Stimulated activated CD4-positive, alpha-beta T cell treated with anti-CD3 and anti-CD28 coated beads, Interleukin-1b, Interleukin-23, amount 100 ng/mL, for 1 hour (primary cell): ENCODE data around the gene ZNF148.

Experiments used
- DNase-seq, 2 donors: peaks; one replicate each; pipeline ENCODE4 v3.0.0-alpha.2; 2020; ENCODE audit warnings: low read depth in 2 of 2

Gene ZNF148

GRCh38 chr3:125334675-125335560, 40.2 kb downstream of the ZNF148 start:
- no peak for DNase-seq

GRCh38 chr3:125332504-125332903, 42.6 kb downstream of the ZNF148 start:
- DNase-seq: no peak

GRCh38 chr3:125331243-125331642, 43.9 kb downstream of the ZNF148 start:
- DNase-seq: no peak

GRCh38 chr3:125326957-125327356, 48.2 kb downstream of the ZNF148 start:
- DNase-seq: no peak

- DNase-seq: no peak
Measured at GRCh38 chr3:125325746-125326145, 49.4 kb downstream of the ZNF148 start.

- no peak for DNase-seq
Measured at GRCh38 chr3:125324341-125324740, 50.8 kb downstream of the ZNF148 start.

GRCh38 chr3:125322917-125323316, 52.2 kb downstream of the ZNF148 start:
- DNase-seq: no peak

GRCh38 chr3:125322166-125322565, 53.0 kb downstream of the ZNF148 start:
- DNase-seq: no peak

GRCh38 chr3:125319765-125320164, 55.4 kb downstream of the ZNF148 start:
- no peak for DNase-seq

- DNase-seq: no peak
Measured at GRCh38 chr3:125318871-125319270, 56.3 kb downstream of the ZNF148 start.

GRCh38 chr3:125318167-125318865, 56.8 kb downstream of the ZNF148 start:
- no peak for DNase-seq

GRCh38 chr3:125317761-125318160, 57.4 kb downstream of the ZNF148 start:
- DNase-seq: no peak

- no peak for DNase-seq
Measured at GRCh38 chr3:125316949-125317348, 58.2 kb downstream of the ZNF148 start.

- DNase-seq: no peak
Measured at GRCh38 chr3:125316246-125316645, 58.9 kb downstream of the ZNF148 start.

- no peak for DNase-seq
Measured at GRCh38 chr3:125313060-125313635, 62.0 kb downstream of the ZNF148 start.

GRCh38 chr3:125310623-125311081, 64.5 kb downstream of the ZNF148 start:
- peak in 1 of 2 donors; percentile 10 for DNase-seq

- no peak for DNase-seq
Measured at GRCh38 chr3:125309476-125309875, 65.6 kb downstream of the ZNF148 start.

GRCh38 chr3:125306620-125307019, 68.5 kb downstream of the ZNF148 start:
- no peak for DNase-seq

- no peak for DNase-seq
Measured at GRCh38 chr3:125302932-125303331, 72.2 kb downstream of the ZNF148 start.

GRCh38 chr3:125300416-125300815, 74.7 kb downstream of the ZNF148 start:
- DNase-seq: no peak

GRCh38 chr3:125294411-125294810, 80.7 kb downstream of the ZNF148 start:
- no peak for DNase-seq

GRCh38 chr3:125292015-125292414, 83.1 kb downstream of the ZNF148 start:
- DNase-seq: no peak
